KOPT-K1 (cell line): ENCODE measurements around the gene WFDC9.
"Not testable (repeated sequence)": the region's sequence is repeated elsewhere in the genome, so short reads cannot be mapped to it uniquely, and the experiment has no call there.

Experiments used
- H3K27ac ChIP-seq: fragments of 200-600 bp; sonication (generic); 2 replicates; pipeline ENCODE4 v1.5.1; 2016; ENCODE audit warnings: antibody characterized with exemption, mild to moderate bottlenecking, low read depth, low read length; ENCODE audit not compliant: poor library complexity, severe bottlenecking
- H3K36me3 ChIP-seq: fragments of 200-600 bp; sonication (generic); 2 replicates; pipeline ENCODE4 v1.5.1; 2017; ENCODE audit warnings: antibody characterized with exemption, mild to moderate bottlenecking, low read length, moderate library complexity; ENCODE audit not compliant: insufficient read depth
- H3K9me3 ChIP-seq: fragments of 200-600 bp; sonication (generic); 2 replicates; pipeline ENCODE4 v1.5.1; 2017; ENCODE audit warnings: antibody characterized with exemption, low read length, mild to moderate bottlenecking; ENCODE audit not compliant: insufficient read depth, poor library complexity, severe bottlenecking

WFDC9 gene

GRCh38 chr20:45621593-45621992 lies 9.5 kb downstream of the WFDC9 start:
- Histone ChIP-seq H3K9me3 (peaks cover 7% of the 10 kb centered on the region), H3K36me3 (no peaks in the 10 kb centered on the region), H3K27ac (no peak overlapping the region)

- no peaks in the 10 kb centered on the region for H3K36me3 ChIP-seq
- no peak overlapping the region for H3K27ac ChIP-seq
- no peaks in the 10 kb centered on the region for H3K9me3 ChIP-seq
Measured at GRCh38 chr20:45617591-45617990, 13.5 kb downstream of the WFDC9 start.

GRCh38 chr20:45612314-45612713 lies 18.8 kb downstream of the WFDC9 start:
- Histone ChIP-seq H3K9me3 (peaks cover 2% of the 10 kb centered on the region), H3K36me3 (no peaks in the 10 kb centered on the region), H3K27ac (no peak overlapping the region)

GRCh38 chr20:45611054-45611453 lies 20.0 kb downstream of the WFDC9 start:
- no peak overlapping the region for H3K27ac ChIP-seq
- H3K9me3 ChIP-seq: peaks cover 10% of the 10 kb centered on the region
- no peaks in the 10 kb centered on the region for H3K36me3 ChIP-seq

- Histone ChIP-seq H3K36me3 (no peaks in the 10 kb centered on the region), H3K9me3 (peaks cover 10% of the 10 kb centered on the region), H3K27ac (no peak overlapping the region)
Measured at GRCh38 chr20:45607810-45608209, 23.3 kb downstream of the WFDC9 start.

GRCh38 chr20:45595235-45595634 lies 35.8 kb downstream of the WFDC9 start:
- Histone ChIP-seq H3K27ac (no peak overlapping the region), H3K36me3 (no peaks in the 10 kb centered on the region), H3K9me3 (no peaks in the 10 kb centered on the region)

GRCh38 chr20:45593498-45593897 lies 37.6 kb downstream of the WFDC9 start:
- H3K27ac ChIP-seq: no peak overlapping the region
- H3K9me3 ChIP-seq: no peaks in the 10 kb centered on the region
- no peaks in the 10 kb centered on the region for H3K36me3 ChIP-seq

GRCh38 chr20:45592574-45593189 lies 38.4 kb downstream of the WFDC9 start:
- Histone ChIP-seq H3K36me3 (no peaks in the 10 kb centered on the region), H3K27ac (no peak overlapping the region), H3K9me3 (no peaks in the 10 kb centered on the region)

GRCh38 chr20:45589725-45590124 lies 41.4 kb downstream of the WFDC9 start:
- no peaks in the 10 kb centered on the region for H3K9me3 ChIP-seq
- no peaks in the 10 kb centered on the region for H3K36me3 ChIP-seq
- H3K27ac ChIP-seq: no peak overlapping the region

- H3K36me3 ChIP-seq: no peaks in the 10 kb centered on the region
- no peak overlapping the region for H3K27ac ChIP-seq
- no peaks in the 10 kb centered on the region for H3K9me3 ChIP-seq
Measured at GRCh38 chr20:45588800-45589199, 42.3 kb downstream of the WFDC9 start.

GRCh38 chr20:45585986-45586385 lies 45.1 kb downstream of the WFDC9 start:
- not testable (repeated sequence) for H3K36me3 ChIP-seq, H3K27ac ChIP-seq

GRCh38 chr20:45584294-45584693 lies 46.8 kb downstream of the WFDC9 start:
- not testable (repeated sequence) for H3K36me3 ChIP-seq, H3K27ac ChIP-seq, H3K9me3 ChIP-seq

More at GRCh38 chr20:45585986-45586385, 45.1 kb downstream of the WFDC9 start:
- not testable (repeated sequence) for H3K9me3 ChIP-seq

GRCh38 chr20:45583502-45583901 lies 47.6 kb downstream of the WFDC9 start:
- Histone ChIP-seq H3K36me3 (no peaks in the 10 kb centered on the region), H3K9me3 (no peaks in the 10 kb centered on the region)

GRCh38 chr20:45581702-45582101 lies 49.4 kb downstream of the WFDC9 start:
- no peaks in the 10 kb centered on the region for H3K36me3 ChIP-seq
- no peak overlapping the region for H3K27ac ChIP-seq
- H3K9me3 ChIP-seq: no peaks in the 10 kb centered on the region

More at GRCh38 chr20:45583502-45583901, 47.6 kb downstream of the WFDC9 start:
- H3K27ac ChIP-seq: no peak overlapping the region

- no peak within 1 kb of the TSS for H3K27ac ChIP-seq
- no peaks in the 10 kb centered on the region for H3K9me3 ChIP-seq
- no peaks in the 10 kb centered on the region for H3K36me3 ChIP-seq
Measured at GRCh38 chr20:45579184-45579583, 51.9 kb downstream of the WFDC9 start, which contains the start of gene WFDC8. Gene WFDC8 (minus strand): TSS chr20:45579284. CDS start chr20:45579247, 37 bp downstream.

- Histone ChIP-seq H3K36me3 (no peaks in the 10 kb centered on the region), H3K9me3 (no peaks in the 10 kb centered on the region), H3K27ac (no peak overlapping the region)
Measured at GRCh38 chr20:45578231-45578630, 52.9 kb downstream of the WFDC9 start.
